Adrenal gland (tissue), 12 donors: Measurements from ENCODE around the gene NSG1. TPM values are rescaled to one million over a fixed set of nuclear protein-coding genes. Genes with fewer than 3 reads are reported as not detected.

Experiments
- DNase-seq, 7 donors: peaks; one replicate each; pipeline ENCODE4 v3.0.0-alpha.2; 2019 to 2020
- H3K27ac ChIP-seq, 5 donors: fragments of 200-600 bp; sonication (generic) in 4 of 5; 1 replicate in 3 of 5; 2 replicates in 2 of 5; pipeline versions ENCODE4 v1.5.1 to v1.8.0; 2016 to 2020; ENCODE audit warnings: mild to moderate bottlenecking in 1 of 5
- H3K27me3 ChIP-seq: fragments of 200-600 bp; 2 replicates; pipeline ENCODE4 v1.8.0; 2021
- H3K36me3 ChIP-seq, 2 donors: fragments of 200-600 bp; replicated peaks in 1 of 2; 1 replicate in 1 of 2; 2 replicates in 1 of 2; pipeline versions ENCODE4 v1.5.1 to v1.8.0; 2018 to 2022
- H3K4me1 ChIP-seq, 2 donors: fragments of 200-600 bp; replicated peaks in 1 of 2; 1 replicate in 1 of 2; 2 replicates in 1 of 2; pipeline versions ENCODE4 v1.5.1 to v1.8.0; 2018 to 2021
- H3K4me3 ChIP-seq, 4 donors: fragments of 200-600 bp; sonication (generic) in 3 of 4; one replicate each; pipeline ENCODE4 v1.5.1; 2016 to 2018
- H3K9me3 ChIP-seq, 3 donors: fragments of 200-600 bp; sonication (generic) in 1 of 3; replicated peaks in 1 of 3; 1 replicate in 2 of 3; 2 replicates in 1 of 3; pipeline versions ENCODE4 v1.5.1 to v1.8.0; 2016 to 2021
- CTCF ChIP-seq, 6 experiments: fragments of 450-650 bp in 4 of 6; fragments of 200-600 bp in 2 of 6; sonication (generic) in 1 of 6; IDR thresholded peaks; 1 replicate in 5 of 6; 2 replicates in 1 of 6; pipeline versions ENCODE4 v1.5.1 to v1.8.0; 2016 to 2021; ENCODE audit warnings: antibody characterized with exemption in 6 of 6, mild to moderate bottlenecking in 2 of 6, moderate library complexity in 1 of 6
- POLR2A ChIP-seq, 2 donors: fragments of 450-650 bp; IDR thresholded peaks; one replicate each; pipeline ENCODE4 v1.6.1; 2017; ENCODE audit warnings: antibody characterized with exemption in 2 of 2, mild to moderate bottlenecking in 2 of 2, moderate library complexity in 1 of 2
- WGBS, 4 donors: extraction: QIAGEN DNeasy Blood & Tissue Kit in 2 of 4; methylation state at CpG; one replicate each; pipeline versions ENCODE4 v1.1.5 to v1.1.7; 2013 to 2017; 5-methylcytosine and 5-hydroxymethylcytosine counted together
- intact Hi-C, 2 donors: fragments of 100-400 bp; cut with DNase I; formaldehyde crosslinking; loops; one replicate each; pipeline versions ENCODE4 v1.14.1 to v1.15.0; 2022 to 2023
- polyA plus RNA-seq, 3 donors: library from polyadenylated mRNA; stranded (reverse); fragments of 200-250 nt in 2 of 3; fragments of 350-450 nt in 1 of 3; fragmentation: Illumina TruSeq in 1 of 3; extraction: RNeasy Lipid Tissue Mini Kit (QIAGEN cat#74804) in 1 of 3; gene quantifications; one replicate each; pipeline ENCODE4 v1.2.3, GENCODE V29; 2013 to 2014
- total RNA-seq, 9 donors: library from RNA; depleted of rRNA in 4 of 9; stranded (reverse); fragments of >200 nt in 4 of 9; fragments of 120-200 nt in 1 of 9; fragmentation: NEBNext Ultra II Directional in 1 of 9; extraction: Animal tissue kit (Norgen Biotek cat#: 25700) in 1 of 9; gene quantifications; one replicate each; pipeline versions ENCODE4 v1.1.0 to v1.2.4, GENCODE V29; 2013 to 2023
- donor health status: healthy with polysubstance abuse.
- donor health status: Bipolar disorder and iron deficiency.
- donor health status: DM: yes; HTN: yes; CAD: no.
- donor health status: DM: no; HTN: no; CAD: no.
- donor health status: DM: no; HTN: no; CAD: no.
- donor health status: DM: yes; HTN: yes; CAD: no.

The NSG1 gene
- total and polyA plus RNA-seq, 12 donors, result 1.4 to 42.7 (median 9.9) TPM

GRCh38 chr4:4364486-4365208, 22.3 kb upstream of the NSG1 start:
- H3K27ac ChIP-seq, result no peak overlapping the region
- WGBS, 4 donors, result 72 to 84% (median 75%) methylated on average over 9 of the region's 9 CpGs
- no peak for DNase-seq
- H3K4me1 ChIP-seq, result no peaks in the 10 kb centered on the region
- intact Hi-C loops, result no loop called here
- H3K36me3 ChIP-seq, result no peaks in the 10 kb centered on the region
- no peak for TF ChIP-seq POLR2A (IDR thresholded peaks at IDR 0.05)
- TF ChIP-seq CTCF (IDR thresholded peaks at IDR 0.05), result no peak
- no peak overlapping the region for H3K4me3 ChIP-seq
- H3K27me3 ChIP-seq, result no peaks in the 10 kb centered on the region
- no peaks in the 10 kb centered on the region for H3K9me3 ChIP-seq

- Histone ChIP-seq H3K4me3 (no peak overlapping the region), H3K27me3 (no peaks in the 10 kb centered on the region), H3K27ac (no peak overlapping the region), H3K9me3 (no peaks in the 10 kb centered on the region), H3K4me1 (no peaks in the 10 kb centered on the region), H3K36me3 (no peaks in the 10 kb centered on the region)
- TF ChIP-seq POLR2A (IDR thresholded peaks at IDR 0.05), result no peak
- no peak for TF ChIP-seq CTCF (IDR thresholded peaks at IDR 0.05)
- WGBS, 4 donors, result 76 to 81% (median 79%) methylated on average over 9 to 11 of the region's 11 CpGs
- no peak for DNase-seq
- intact Hi-C loops, result no loop called here
Observed at GRCh38 chr4:4368809-4369580, 17.9 kb upstream of the NSG1 start.

- H3K4me3 ChIP-seq, result no peak overlapping the region
- intact Hi-C loops, result no loop called here
- no peaks in the 10 kb centered on the region for H3K36me3 ChIP-seq
- H3K9me3 ChIP-seq, result no peaks in the 10 kb centered on the region
- H3K4me1 ChIP-seq, result no peaks in the 10 kb centered on the region
- H3K27ac ChIP-seq, result no peak overlapping the region
- no peak for DNase-seq
- no peaks in the 10 kb centered on the region for H3K27me3 ChIP-seq
- TF ChIP-seq POLR2A (IDR thresholded peaks at IDR 0.05) (no peak), CTCF (IDR thresholded peaks at IDR 0.05) (no peak)
- 74 to 82% (median 80%) methylated on average over 6 of the region's 6 CpGs for WGBS, 4 donors
Observed at GRCh38 chr4:4374388-4375098, 12.4 kb upstream of the NSG1 start.

- H3K9me3 ChIP-seq, result no peaks in the 10 kb centered on the region
- intact Hi-C loops, result no loop called here
- TF ChIP-seq CTCF (IDR thresholded peaks at IDR 0.05), result no peak
- TF ChIP-seq POLR2A (IDR thresholded peaks at IDR 0.05), result no peak
- H3K36me3 ChIP-seq, result no peaks in the 10 kb centered on the region
- H3K4me1 ChIP-seq, result no peaks in the 10 kb centered on the region
- no peak overlapping the region for H3K27ac ChIP-seq
- no peaks in the 10 kb centered on the region for H3K27me3 ChIP-seq
- H3K4me3 ChIP-seq, result no peak overlapping the region
- no peak for DNase-seq
- WGBS, 4 donors, result 64 to 76% (median 75%) methylated on average over 4 of the region's 4 CpGs
Observed at GRCh38 chr4:4376074-4376473, 10.8 kb upstream of the NSG1 start.
